ENCODE results near the gene LILRA6. TPM values are rescaled to one million over a fixed set of nuclear protein-coding genes. Genes with fewer than 3 reads are reported as not detected.
A peak's percentile ranks its signal among the peaks of the same experiment; 100 is the strongest.

Gene LILRA6
- polyA plus RNA-seq, 3 donors, result 65.7 to 150 (median 143) TPM

- intact Hi-C loops (cut with micrococcal nuclease), result loop anchor here (10.0 kb wide), 2 partner anchors 245 to 1455 kb away; partner anchors contain the start of genes LENG8 (in 1 of the 2) and U2AF2 (in 1 of the 2)
- peaks cover 56 to 65% of the 10 kb centered on the region in 2 donors for H3K36me3 Mint-ChIP-seq
- no peak for DNase-seq
- peak overlapping the region in 1 of 2 donors; percentile 47 for H3K4me3 Mint-ChIP-seq
- Histone ChIP-seq H3K36me3 (replicated peaks in 1 of 2; ENCODE audit: control insufficient read depth in 1 of 2, insufficient read depth in 2 of 2, low read length in 2 of 2) (peaks cover 38 to 55% of the 10 kb centered on the region in 2 donors), H3K9ac (ENCODE audit: insufficient read depth, low read length, poor library complexity, severe bottlenecking) (no peak overlapping the region), H2AFZ (ENCODE audit: insufficient read depth, low read depth, low read length, poor library complexity, severe bottlenecking) (no peak overlapping the region), H3K4me2 (replicated peaks; ENCODE audit: extremely low read depth, low read length, poor library complexity, severe bottlenecking) (no peak overlapping the region), H4K20me1 (ENCODE audit: insufficient read depth, low read length) (peaks cover 36% of the 10 kb centered on the region), H3K27me3 (ENCODE audit: control insufficient read depth in 2 of 2, insufficient read depth in 2 of 2, low read length in 2 of 2) (no peaks in the 10 kb centered on the region), H3K4me1 (ENCODE audit: control insufficient read depth in 1 of 2, insufficient read depth in 2 of 2, low read length in 2 of 2) (peaks cover 39 to 44% of the 10 kb centered on the region in 2 donors), H3K4me3 (replicated peaks in 1 of 3; ENCODE audit: low read depth in 2 of 3, low read length in 3 of 3) (no peak overlapping the region), H3K9me3 (replicated peaks in 1 of 2; ENCODE audit: control insufficient read depth in 1 of 2, insufficient read depth in 1 of 2, low read length in 2 of 2) (no peaks in the 10 kb centered on the region), H3K79me2 (ENCODE audit: insufficient read depth, low read length) (peaks cover 44% of the 10 kb centered on the region), H3K27ac (ENCODE audit: low read depth in 1 of 2, low read length in 2 of 2) (peak overlapping the region in 1 of 2 donors; percentile 97)
- TF ChIP-seq CTCF (IDR thresholded peaks at IDR 0.05), result no peak
- WGBS (ENCODE audit: insufficient coverage), result 90% methylated on average over 8 of the region's 16 CpGs
- H3K27me3 Mint-ChIP-seq (ENCODE audit: low read depth in 3 of 3), result no peaks in the 10 kb centered on the region
- H3K27ac Mint-ChIP-seq, result peak overlapping the region in 6 of 7 donors; percentile 62 to 100 (median 92)
- H3K4me1 Mint-ChIP-seq, result peaks cover 33% of the 10 kb centered on the region
- peaks cover 0 to 4% (median 0%) of the 10 kb centered on the region in 7 donors for H3K9me3 Mint-ChIP-seq
Measured at GRCh38 chr19:54199401-54199800, 43.2 kb downstream of the LILRA6 start.

GRCh38 chr19:54197121-54197520 lies 45.5 kb downstream of the LILRA6 start:
- intact Hi-C loops (cut with micrococcal nuclease), result loop anchor here (10.0 kb wide), 2 partner anchors 248 to 1458 kb away; partner anchors contain the start of genes LENG8 (in 1 of the 2) and U2AF2 (in 1 of the 2)
- TF ChIP-seq CTCF (IDR thresholded peaks at IDR 0.05), result no peak
- Mint-ChIP-seq H3K27me3 (ENCODE audit: low read depth in 3 of 3) (peaks cover 0 to 1% (median 0%) of the 10 kb centered on the region in 3 donors), H3K27ac (peak overlapping the region in 5 of 7 donors; percentile 15 to 72 (median 54)), H3K4me1 (peaks cover 20% of the 10 kb centered on the region), H3K36me3 (peaks cover 56 to 65% of the 10 kb centered on the region in 2 donors), H3K4me3 (no peak overlapping the region), H3K9me3 (peaks cover 0 to 4% (median 0%) of the 10 kb centered on the region in 7 donors)
- Histone ChIP-seq H3K4me2 (replicated peaks; ENCODE audit: extremely low read depth, low read length, poor library complexity, severe bottlenecking) (no peak overlapping the region), H3K27me3 (ENCODE audit: control insufficient read depth in 2 of 2, insufficient read depth in 2 of 2, low read length in 2 of 2) (no peaks in the 10 kb centered on the region), H3K9ac (ENCODE audit: insufficient read depth, low read length, poor library complexity, severe bottlenecking) (no peak overlapping the region), H3K4me1 (ENCODE audit: control insufficient read depth in 1 of 2, insufficient read depth in 2 of 2, low read length in 2 of 2) (peaks cover 27 to 29% of the 10 kb centered on the region in 2 donors), H3K4me3 (replicated peaks in 1 of 3; ENCODE audit: low read depth in 2 of 3, low read length in 3 of 3) (no peak overlapping the region), H4K20me1 (ENCODE audit: insufficient read depth, low read length) (peaks cover 23% of the 10 kb centered on the region), H3K9me3 (replicated peaks in 1 of 2; ENCODE audit: control insufficient read depth in 1 of 2, insufficient read depth in 1 of 2, low read length in 2 of 2) (no peaks in the 10 kb centered on the region), H3K79me2 (ENCODE audit: insufficient read depth, low read length) (peaks cover 39% of the 10 kb centered on the region), H2AFZ (ENCODE audit: insufficient read depth, low read depth, low read length, poor library complexity, severe bottlenecking) (no peak overlapping the region), H3K27ac (ENCODE audit: low read depth in 1 of 2, low read length in 2 of 2) (peak overlapping the region in 1 of 2 donors; percentile 29), H3K36me3 (replicated peaks in 1 of 2; ENCODE audit: control insufficient read depth in 1 of 2, insufficient read depth in 2 of 2, low read length in 2 of 2) (peaks cover 30 to 55% of the 10 kb centered on the region in 2 donors)
- 17% methylated on average over 1 of the region's 3 CpGs for WGBS (ENCODE audit: insufficient coverage)
- peak in 1 of 3 donors; percentile 30 for DNase-seq
